HuH-7 (cell line): Measurements from ENCODE around the gene KRTAP2-3.
"Not testable (repeated sequence)": the region's sequence is repeated elsewhere in the genome, so short reads cannot be mapped to it uniquely, and the experiment has no call there.

Experiments used
- DNase-seq: peaks from one replicate; pipeline ENCODE4 v3.0.0; 2011; ENCODE audit warnings: low spot score

The KRTAP2-3 gene

DNA sequence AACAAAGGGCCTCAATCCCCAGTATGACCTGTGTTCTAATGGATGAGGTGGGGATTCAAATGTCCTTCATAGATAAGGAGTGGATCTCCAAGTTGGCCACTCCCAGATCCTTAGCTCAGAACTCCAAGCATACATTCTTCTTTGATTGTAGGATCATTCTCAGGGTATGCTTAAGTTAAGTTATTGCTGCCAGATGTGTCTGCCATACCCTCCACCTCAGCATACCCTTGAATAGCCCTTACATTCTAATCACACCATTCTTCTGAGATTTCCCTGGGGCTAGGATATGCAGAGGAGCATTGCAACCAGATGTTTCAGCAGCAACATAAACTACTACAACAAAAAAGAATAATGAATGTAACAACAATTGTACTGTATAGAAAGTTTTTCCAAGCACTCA, 7.4 kb upstream of the KRTAP2-3 start:
- DNase-seq = no peak

DNA sequence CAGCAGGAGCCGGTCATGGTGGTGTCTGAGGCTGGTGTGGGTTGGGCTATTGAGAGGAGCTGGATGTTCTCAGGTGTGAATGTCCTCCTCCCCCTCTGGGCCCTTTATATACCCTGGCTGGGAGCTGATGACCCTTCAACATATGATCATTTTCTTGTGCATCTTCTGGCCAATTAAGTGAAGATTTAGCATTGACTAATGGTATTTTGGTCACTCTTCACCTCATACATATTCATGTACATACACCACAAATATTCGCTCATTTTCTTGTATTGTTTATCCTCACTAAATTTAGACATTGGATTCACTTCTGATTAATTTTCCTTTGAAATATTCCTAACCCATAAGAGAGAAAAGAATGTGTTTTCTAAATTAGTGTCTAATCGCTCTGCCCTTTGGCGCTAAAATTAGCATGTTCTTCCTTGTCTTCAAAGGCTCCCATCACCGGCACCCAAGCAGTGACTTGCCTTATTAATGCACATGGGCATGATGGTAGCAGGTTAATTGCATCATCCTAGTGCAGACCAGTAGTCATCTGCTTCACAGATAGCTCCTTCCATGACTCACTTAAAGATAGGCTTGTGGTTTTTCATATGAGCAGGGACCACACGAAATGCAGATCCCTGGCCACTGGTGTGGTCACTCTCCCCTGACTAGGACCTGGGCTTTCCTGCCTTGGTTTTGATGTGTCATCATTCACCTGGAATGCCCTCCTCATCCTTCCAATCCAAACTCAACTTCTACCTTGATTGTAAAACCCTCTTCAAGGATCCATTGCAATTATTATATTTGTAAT, 6.1 kb upstream of the KRTAP2-3 start, which contains the start of gene KRTAP2-4:
Gene KRTAP2-4, minus strand, starts transcription at position 51 of the 796 bp plus-strand sequence. Its CDS starts 34 bp downstream, at position 17.
- no peak for DNase-seq

DNA sequence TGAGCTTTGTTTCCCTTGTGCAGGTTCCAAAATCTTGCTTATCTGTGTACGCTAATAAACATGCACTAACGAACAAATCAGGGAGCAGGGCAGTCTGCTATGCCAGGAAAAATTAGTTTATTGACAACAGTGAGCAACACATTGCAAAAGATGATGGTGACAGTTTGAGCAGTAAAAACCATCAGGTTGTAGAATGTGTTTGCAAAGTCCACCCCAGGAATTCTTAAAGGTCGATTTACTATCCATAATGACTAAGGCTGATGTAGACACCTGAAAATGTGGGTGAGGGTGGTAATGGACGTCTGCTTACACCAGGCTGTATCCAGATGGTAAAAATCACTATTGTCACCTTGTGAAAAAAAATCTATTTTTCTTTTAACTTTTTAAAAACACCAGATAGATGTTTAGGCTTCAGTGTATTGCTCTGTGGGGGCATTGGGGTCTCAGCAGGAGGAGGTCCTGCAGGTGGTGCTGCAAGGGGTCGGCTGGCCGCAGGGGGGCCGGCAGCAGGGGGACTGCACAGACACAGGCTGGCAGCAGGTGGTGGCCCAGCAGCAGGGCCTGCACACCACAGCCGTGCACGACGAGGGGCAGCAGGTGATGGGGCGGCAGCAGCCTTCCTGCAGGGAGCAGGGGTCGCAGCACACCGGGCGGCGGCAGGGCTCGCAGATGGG, 5.2 kb upstream of the KRTAP2-3 start:
- DNase-seq = not testable (repeated sequence)

DNA sequence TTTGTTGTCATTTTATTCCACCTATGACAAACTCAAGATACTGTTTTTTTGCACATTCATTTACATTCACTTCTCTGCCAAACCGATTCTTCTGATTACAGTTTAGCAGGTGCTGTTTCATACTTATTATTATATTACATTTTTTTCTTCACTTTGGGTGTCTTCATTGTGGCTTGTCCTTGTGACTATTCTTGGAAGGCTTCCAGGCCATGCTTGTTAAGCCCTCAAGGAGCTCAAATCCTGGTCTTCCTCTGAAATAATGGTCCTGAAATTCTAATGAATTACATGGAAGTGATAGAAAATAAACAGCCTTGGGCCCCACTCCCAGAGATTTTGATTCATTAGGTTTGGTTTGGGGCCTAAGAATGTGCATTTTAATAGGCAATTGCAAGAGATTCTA, 4.4 kb upstream of the KRTAP2-3 start:
- no peak for DNase-seq

DNA sequence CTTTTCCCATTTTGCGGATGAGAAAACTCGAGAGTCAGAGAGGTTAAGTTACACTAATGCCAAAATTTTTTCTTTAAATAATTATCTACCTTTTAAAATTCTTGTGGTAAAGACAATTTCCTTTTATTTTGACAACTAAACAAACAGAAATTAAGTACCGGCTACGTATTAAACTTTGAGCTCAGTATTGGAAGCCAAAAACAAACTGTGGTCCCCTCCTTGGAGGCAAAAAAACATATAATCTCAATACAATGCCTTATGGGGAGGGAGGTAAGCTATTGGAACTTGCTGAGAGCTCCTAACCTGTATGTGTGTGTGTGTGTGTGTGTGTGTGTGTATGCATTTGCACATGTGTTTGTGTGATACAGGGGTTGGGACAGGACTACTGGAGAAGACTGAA, 3.5 kb upstream of the KRTAP2-3 start:
- no peak for DNase-seq

DNA sequence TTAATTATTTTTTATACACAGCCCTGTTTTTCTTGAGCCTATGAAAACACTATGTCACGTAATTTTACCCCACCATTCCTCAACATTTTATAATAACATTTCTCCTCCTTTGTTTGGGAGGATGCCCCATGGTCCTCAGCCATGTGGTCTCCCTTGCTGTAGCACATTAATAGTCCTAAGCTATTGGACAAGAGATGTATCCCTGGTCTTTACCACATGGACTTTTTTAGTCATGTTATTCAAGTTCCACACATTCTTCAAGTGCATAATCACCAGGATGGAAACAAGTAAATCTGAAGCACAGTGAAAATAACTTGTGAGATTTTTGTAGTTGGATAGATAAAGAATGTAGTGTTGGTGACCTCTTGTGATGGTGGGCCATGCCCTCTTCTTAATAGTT, 2.0 kb upstream of the KRTAP2-3 start:
- no peak for DNase-seq

DNA sequence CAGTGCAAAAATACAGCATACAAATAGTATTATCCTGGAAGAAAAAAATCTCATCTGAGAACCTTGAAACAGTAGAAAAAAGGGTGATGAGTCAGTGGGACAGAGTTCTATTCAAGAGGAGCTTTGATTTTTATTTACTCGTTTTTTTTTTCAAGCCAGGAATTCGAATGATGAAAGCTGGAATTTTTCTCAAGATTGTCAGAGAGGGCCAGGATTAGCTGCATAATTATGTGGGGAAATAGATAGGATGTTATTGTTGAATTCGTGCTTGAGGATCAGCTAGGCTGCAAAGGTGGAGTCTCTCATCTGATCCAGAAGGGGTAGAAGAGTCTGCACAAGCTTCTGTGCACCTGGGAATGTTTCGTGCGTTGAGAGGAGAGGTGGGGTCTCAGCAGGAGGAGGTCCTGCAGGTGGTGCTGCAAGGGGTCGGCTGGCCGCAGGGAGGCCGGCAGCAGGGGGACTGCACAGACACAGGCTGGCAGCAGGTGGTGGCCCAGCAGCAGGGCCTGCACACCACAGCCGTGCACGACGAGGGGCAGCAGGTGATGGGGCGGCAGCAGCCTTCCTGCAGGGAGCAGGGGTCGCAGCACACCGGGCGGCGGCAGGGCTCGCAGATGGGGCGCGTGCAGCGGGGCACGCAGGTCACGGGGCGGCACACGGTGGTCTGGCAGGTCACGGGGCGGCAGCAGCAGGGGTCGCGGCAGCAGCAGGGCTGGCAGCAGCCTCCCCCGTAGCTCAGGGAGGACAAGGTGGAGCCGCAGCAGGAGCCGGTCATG, 450 bp downstream of the KRTAP2-3 start:
- DNase-seq = not testable (repeated sequence)

DNA sequence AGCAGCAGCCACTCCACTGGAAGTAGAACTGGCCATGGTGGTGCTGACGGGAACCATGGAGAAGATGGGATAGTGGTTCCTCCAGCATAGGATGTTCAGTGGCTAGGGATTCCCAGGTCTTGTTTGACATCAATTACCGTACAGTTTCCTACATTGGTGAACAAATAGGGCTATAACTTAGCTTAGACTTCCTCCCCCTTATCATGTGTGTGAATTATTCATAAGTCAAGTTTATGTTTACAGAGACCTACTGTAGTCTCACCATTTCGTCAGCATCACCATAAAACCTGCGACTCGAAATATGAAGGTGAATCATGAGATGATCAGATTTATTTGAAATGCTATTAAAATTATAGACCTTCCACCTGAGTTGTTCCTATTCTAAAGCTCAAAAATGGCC, 1.2 kb downstream of the KRTAP2-3 start:
- no peak for DNase-seq

DNA sequence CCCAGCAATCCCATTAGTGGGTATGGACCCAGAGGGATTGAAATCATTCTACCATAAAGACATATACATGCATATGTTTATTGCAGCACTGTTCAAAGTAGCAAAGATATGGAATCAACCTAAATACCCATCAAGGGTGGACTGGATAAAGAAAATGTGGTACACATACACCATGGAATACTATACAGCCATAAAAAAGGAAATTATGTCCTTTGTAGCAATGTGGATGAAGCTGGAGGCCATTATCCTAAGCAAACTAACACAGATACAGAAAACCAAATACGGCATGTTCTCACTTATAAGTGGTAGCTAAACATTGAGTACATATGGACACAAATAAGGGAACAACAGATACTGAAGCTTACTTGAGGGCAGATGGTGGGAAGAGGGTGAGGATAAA, 2.4 kb downstream of the KRTAP2-3 start:
- DNase-seq = no peak

DNA sequence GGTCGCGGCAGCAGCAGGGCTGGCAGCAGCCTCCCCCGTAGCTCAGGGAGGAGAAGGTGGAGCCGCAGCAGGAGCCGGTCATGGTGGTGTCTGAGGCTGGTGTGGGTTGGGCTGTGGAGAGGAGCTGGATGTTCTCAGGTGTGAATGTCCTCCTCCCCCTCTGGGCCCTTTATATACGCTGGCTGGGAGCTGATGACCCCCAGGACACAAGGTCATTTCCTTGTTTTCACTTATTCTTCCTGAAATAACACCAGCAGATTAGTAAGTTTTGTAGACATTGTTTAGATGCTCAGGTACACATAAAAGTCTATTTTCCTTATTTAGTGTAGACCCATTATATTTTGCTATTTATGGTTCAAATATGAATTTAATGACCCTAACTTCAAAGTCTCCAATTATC, 4.8 kb downstream of the KRTAP2-3 start, which contains the start of gene KRTAP2-2:
Gene KRTAP2-2, minus strand, starts transcription at position 101 of the 400 bp plus-strand sequence. Its CDS starts 19 bp downstream, at position 82.
- not testable (repeated sequence) for DNase-seq

DNA sequence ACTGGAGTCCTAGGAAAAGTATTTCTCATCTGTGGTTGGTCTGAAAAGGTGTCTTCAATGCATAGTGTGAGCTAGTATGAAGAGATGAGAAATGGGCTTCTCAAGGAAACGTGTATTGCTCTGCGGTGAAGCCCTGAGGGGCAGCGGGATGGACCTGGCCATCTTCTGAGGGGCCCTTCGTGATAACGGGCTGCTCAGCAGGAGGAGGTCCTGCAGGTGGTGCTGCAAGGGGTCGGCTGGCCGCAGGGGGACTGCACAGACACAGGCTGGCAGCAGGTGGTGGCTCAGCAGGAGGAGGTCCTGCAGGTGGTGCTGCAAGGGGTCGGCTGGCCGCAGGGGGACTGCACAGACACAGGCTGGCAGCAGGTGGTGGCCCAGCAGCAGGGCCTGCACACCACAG, 5.4 kb downstream of the KRTAP2-3 start:
- not testable (repeated sequence) for DNase-seq

DNA sequence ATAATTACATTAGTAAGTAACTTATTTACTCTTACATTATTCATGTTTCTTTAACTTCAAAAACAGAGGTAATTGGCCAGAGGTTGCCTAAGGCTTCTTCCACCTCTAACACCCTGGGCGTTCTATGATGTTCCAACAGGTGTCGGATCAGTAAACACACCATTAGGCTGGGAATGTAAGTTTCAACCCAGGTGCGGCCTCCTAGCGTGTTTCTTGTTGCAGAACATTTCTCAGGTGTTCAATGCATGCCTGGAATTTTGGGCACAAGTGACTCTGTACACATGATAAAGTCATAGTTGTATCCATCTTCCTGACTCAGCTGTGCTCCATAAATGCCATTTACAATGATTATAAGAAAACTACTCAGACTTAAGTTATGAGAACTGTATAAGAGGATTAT, 5.9 kb downstream of the KRTAP2-3 start:
- DNase-seq = no peak

DNA sequence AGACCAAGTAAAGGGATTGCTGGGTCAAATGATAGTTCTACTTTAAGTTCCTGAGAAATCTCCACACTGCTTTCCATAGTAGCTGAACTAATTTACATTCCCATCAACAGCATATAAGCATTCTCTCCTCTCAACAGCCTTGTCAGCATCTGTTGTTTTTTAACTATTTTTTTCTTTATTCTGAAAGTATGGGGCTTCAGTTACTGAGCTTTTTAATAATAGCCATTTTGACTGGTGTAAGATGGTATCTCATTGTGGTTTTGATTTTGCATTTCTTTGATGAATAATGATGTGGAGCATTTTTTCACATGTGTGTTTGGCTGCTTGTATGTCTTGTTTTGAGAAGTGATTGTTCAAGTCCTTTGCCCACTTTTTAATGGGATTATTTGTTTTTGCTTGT, 7.3 kb downstream of the KRTAP2-3 start:
- DNase-seq = no peak

DNA sequence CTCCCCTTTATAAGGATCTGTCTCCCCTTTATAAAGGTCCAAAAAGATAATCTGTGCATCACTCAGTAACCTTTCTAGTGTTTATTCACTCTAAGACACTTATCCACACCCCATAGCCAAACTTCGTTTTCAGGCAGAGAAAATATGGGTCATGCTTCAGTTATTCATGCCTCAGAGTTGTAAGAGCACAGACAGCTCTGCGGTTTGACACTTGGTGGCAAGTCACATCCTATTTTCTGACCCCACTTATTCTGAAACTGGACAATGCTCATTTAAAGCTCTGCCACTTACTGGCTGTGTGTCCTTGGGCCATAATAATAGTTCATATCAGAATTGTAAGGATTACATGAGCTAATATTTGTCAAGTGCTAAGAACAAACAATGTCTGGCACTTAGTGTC, 10.8 kb downstream of the KRTAP2-3 start:
- DNase-seq = no peak

DNA sequence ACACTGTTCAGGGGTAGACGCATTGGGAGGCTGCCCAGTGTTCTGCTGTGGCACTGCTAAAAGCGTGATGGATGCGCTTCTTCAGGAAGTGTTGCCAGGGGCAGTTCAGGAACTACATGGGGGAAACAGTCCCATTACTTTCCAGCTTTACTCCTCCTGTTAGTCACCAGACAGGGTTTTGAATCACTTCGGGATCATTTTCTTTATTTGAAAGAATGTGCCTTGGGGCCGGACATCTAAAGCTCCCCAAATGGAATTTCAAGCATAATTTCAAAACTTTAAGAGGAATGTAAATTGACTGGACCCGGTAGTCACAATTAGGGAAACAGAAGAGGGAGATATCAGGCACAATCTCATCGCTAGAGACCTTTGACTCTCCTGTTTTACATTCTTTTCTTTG, 11.5 kb downstream of the KRTAP2-3 start:
- no peak for DNase-seq

DNA sequence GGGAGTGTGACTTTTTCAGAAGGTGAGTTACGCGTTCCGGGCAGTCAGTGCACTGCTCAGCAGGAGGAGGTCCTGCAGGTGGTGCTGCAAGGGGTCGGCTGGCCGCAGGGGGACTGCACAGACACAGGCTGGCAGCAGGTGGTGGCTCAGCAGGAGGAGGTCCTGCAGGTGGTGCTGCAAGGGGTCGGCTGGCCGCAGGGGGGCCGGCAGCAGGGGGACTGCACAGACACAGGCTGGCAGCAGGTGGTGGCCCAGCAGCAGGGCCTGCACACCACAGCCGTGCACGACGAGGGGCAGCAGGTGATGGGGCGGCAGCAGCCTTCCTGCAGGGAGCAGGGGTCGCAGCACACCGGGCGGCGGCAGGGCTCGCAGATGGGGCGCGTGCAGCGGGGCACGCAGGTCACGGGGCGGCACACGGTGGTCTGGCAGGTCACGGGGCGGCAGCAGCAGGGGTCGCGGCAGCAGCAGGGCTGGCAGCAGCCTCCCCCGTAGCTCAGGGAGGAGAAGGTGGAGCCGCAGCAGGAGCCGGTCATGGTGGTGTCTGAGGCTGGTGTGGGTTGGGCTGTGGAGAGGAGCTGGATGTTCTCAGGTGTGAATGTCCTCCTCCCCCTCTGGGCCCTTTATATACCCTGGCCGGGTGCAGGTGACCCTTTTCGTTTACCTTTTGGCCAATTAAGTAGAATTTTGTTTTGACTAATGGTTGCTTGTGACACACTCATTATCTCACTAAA, 13.0 kb downstream of the KRTAP2-3 start, which contains the start of gene KRTAP2-1:
Gene KRTAP2-1, minus strand, starts transcription at position 582 of the 731 bp plus-strand sequence. Its CDS starts 49 bp downstream, at position 533.
- DNase-seq = not testable (repeated sequence)

DNA sequence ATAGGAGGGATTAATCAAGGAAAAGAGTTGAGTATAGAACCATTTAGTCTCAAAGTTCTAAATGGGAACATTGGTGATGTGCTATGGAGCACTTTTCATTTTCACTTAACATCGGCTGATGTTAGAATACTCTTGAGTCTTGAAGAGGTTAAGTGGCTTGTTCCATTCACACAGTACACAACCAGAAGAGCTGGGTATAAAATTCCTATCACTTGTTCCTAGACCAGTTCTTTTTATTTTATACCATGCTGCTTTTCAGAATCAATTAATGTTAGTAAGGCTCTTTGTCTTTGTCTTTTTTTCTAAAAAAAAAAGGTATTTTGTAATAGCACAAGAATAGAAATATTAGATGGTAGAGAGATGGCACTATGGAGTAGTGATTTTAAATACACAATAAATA, 17.0 kb downstream of the KRTAP2-3 start:
- DNase-seq = no peak

DNA sequence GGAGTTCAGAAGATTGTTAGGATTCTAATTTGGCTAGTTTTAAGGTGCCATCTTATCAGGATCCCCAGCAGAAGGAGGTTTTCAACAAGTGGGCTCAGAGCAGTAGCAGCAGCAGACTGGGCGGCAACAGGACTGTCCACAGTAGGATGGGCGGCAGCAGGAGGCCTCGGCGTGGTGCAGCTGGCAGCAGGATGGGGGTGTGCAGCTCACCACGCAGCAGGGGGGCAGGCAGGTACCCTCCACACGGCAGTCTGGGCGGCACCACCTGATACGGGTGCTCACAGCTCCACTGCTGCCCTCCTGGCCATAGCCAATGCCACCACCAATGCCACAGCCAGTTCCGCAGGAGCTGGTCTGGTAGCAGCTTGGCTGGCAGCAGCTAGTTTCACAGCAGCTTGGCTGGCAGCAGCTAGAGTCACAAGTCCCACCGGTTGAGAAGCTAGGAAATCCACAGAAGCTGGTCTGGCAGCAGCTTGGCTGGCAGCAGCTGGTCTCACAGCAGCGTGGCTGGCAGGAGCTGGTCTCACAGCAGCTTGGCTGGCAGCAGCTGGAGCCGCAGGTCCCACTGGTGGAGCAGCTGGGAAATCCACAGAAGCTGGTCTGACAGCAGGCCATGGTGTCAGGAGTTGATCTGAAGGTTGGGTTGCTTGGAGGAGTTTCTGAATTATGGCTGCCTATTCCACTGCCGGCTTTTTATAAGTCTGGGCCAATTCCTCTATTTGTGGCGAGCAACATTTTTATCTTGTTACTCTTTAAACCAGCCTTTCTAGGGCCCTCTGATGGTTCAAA, 18.9 kb downstream of the KRTAP2-3 start, which contains the start of gene KRTAP1-1:
Gene KRTAP1-1, minus strand, starts transcription at position 668 of the 789 bp plus-strand sequence. Its CDS starts 53 bp downstream, at position 615.
- DNase-seq = not testable (repeated sequence)

DNA sequence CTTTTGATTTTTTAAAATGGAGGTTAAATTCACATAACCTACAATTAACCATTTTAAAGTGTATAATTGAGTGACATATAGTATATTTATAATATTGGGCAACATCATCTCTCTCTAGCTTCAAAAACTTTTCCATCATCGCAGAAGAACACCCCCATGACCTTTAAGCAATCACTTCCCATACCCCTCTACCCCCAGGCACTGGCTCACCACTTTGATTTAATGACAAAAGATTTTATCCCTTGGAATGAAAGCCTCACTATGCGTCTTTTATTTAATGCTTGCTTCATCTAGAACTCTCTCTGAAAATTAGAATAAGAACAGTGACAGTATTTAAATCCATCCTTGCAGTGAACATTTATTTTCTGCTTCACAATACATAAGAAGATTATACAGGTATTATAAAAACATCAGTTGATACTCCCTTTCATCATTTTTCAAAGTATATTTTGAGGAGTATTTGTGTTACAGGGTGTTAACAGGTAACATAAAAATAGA, 22.0 kb downstream of the KRTAP2-3 start:
- no peak for DNase-seq

DNA sequence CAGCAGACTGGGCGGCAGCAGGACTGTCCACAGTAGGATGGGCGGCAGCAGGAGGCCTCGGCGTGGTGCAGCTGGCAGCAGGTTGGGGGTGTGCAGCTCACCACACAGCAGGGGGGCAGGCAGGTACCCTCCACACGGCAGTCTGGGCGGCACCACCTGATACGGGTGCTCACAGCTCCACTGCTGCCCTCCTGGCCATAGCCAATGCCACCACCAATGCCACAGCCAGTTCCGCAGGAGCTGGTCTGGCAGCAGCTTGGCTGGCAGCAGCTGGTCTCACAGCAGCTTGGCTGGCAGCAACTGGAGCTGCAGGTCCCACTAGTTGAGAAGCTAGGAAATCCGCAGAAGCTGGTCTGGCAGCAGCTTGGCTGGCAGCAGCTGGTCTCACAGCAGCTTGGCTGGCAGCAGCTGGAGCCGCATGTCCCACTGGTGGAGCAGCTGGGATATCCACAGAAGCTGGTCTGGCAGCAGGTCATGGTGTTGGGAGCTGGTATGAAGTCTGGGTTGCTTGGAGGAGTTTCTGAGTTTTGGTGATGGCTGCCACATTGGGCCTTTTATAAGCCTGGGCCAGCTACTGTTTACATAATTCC, 25.5 kb downstream of the KRTAP2-3 start, which contains the start of gene KRTAP1-3:
Gene KRTAP1-3, minus strand, starts transcription at position 529 of the 590 bp plus-strand sequence. Its CDS starts 53 bp downstream, at position 476.
- not testable (repeated sequence) for DNase-seq
